ENCODE data around the gene TBATA.

Gene TBATA

DNA sequence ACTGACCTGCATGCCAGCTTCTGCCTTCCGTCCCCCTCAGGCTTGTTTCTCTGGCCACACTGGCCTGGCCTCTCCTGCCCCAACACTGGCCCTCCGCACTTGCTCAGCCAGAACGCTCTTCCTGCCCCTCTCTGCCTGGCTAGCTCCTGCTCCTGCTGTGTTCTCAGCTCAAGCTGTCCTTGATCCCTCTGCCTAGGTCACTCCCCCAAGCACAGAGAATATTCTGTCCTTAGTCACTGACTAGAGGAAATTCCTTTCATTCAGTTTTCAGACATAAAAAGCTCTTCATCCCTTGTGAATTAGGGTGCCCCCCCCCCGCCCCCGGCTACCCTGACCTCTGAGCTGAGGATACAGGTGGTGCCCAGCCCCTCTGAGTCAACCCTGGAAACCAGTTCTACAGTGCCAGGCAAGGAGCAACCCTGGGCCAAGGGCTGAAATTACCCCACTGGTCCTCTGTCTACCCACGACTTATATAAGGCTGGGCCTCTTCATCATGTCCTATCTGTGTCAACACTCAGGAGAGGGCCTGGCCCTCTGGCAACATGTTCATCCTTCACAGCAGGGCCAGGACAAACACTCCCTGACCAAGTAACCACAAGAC is 23.9 kb upstream of the TBATA start:
- in situ Hi-C loops (cut with MboI; ENCODE audit: low sequenced_read_pairs) = no loop called here

DNA sequence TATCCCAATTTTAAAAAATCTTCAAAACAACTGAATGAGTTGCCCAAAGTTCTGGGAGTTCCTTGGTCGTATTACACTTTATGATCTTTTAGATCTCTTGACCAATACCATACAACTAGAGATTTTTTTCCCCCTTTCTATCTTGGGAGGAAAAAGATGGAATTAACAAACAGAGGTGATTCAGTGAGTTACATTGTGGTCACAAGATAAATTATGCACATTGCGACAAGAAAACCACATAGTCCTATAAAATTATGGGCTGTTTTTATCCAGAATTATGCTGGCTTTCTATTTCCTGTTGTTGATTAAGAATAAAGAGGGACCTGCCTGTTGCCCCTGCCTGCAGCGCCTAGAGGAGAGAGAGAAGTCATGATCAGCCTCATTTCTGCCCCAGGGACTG is 22.4 kb upstream of the TBATA start:
- in situ Hi-C loops (cut with MboI; ENCODE audit: low sequenced_read_pairs) = no loop called here

- in situ Hi-C loops (cut with MboI; ENCODE audit: low sequenced_read_pairs) = no loop called here
These were observed 21.7 kb upstream of the TBATA start for GRCh38 chr10:70806841-70807240.

DNA sequence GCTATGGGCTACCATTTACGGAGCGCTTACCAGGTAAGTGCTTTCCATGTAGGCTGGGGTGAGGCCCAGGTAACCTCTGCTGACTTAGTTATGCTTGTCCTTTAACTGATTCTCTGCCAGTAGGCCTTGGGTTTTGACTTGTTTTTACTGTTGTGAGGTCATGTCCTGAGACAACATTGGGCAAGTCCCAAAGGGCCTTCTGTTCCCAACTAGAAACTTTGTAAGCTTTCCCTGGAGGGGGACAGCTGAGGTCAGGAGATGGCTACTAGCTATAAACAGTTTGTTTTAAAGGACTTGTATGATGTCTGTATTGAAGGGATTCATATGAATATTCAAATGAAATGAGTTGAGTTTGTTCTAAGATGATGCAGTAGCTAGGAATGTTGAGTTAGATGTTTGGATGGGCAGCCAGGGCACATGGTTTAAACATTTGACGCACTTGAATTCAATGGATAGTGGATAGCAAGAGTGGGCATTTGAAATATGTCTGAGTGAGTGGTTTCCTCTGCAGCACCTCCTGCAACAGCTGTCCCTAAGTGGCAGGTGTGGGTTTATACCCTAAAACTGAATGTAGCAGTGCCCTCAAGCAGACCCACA is 20.5 kb upstream of the TBATA start:
- in situ Hi-C loops (cut with MboI; ENCODE audit: low sequenced_read_pairs) = no loop called here

DNA sequence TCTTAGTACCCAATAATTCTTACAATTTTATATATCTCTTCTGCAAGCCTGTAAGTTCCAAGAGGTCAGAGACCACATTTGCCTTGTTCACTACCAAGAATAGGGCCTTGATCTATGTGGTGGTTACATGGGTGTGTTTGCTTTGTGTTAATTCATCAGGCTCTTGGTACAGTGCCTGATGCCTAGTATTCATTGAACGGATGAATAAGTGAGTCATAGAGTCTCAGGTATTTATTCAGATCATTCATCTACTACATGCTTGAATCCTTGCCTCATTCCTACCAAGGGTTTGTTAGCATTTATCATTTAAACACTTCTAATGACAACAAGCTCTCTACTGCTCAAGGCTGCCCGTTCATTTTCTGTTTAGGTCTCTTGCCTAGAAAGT is 19.2 kb upstream of the TBATA start:
- in situ Hi-C loops (cut with MboI; ENCODE audit: low sequenced_read_pairs) = no loop called here

DNA sequence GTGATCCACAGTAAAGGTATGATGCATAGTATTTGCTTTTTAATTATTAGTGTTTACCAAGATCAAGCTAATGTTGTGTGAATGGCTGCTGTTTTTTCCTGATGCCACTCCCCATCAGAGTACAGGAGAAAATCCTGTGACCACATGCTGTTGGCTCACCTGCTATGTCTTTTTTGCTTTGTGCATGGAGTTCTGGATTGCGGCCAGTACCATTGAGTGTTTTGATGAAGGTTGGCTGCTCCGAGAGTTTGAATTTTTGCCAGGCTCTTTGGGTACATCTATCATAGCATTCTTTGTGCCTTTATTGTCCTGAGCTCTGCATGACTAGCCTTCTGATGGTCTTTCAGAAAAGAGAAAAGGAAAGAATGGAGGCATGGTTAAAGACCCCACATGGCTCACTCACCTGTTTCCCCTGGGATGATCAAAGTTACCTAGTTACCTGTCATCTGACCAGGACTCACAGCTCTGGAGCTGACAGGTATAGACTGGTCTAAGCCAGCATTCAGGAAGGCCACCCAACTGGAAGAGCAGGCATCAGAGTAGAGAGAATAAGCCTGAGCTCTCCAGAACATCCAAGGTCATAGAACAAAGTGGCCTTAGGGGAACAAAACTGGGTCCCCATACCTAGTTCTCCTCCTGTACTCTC is 18.7 kb upstream of the TBATA start:
- in situ Hi-C loops (cut with MboI; ENCODE audit: low sequenced_read_pairs) = no loop called here

- in situ Hi-C loops (cut with MboI; ENCODE audit: low sequenced_read_pairs) = no loop called here
These were observed 16.7 kb upstream of the TBATA start for GRCh38 chr10:70801854-70802253.

DNA sequence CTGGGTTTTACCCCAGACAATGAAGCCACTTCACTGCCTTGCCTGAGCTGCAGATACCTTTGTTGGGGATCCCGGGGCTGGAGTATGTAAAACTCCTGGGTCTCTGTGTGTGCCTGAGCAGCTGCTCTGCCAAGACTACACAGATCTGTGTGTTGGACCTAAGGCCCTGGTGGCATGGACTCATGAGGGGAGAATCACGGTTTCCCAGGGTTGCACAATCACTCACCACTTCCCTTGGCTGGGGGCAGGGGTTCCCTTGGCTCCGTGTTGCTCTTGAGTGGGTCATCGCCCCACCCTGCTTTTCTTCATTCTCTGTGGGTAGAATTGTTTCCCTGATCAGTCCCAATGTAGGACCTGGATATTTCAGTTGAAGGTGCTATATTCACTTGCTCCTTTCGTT is 13.9 kb upstream of the TBATA start:
- in situ Hi-C loops (cut with MboI; ENCODE audit: low sequenced_read_pairs) = no loop called here

DNA sequence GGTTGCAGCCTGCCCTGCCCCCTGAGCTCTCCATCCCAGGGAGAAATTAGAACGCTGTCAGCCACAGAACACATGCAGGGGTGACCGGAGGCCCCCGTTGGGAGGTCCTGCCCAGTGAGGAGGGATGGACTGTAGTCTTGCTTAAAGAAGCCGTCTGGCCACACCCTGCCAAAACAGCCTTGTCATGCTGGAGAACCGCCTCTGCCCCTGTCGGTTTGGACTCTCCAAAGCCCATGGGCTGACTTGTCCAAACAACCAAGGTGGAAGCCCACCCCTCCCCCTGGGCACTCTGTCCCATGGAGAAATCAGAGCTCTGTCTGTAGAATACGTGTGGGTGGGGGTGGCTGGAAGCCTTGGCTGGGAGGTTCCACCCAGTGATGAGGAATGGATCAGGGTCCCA is 12.7 kb upstream of the TBATA start:
- in situ Hi-C loops (cut with MboI; ENCODE audit: low sequenced_read_pairs) = no loop called here

- in situ Hi-C loops (cut with MboI; ENCODE audit: low sequenced_read_pairs) = no loop called here
These were observed 10.4 kb upstream of the TBATA start for GRCh38 chr10:70795613-70796012.

- in situ Hi-C loops (cut with MboI; ENCODE audit: low sequenced_read_pairs) = no loop called here
These were observed 6.3 kb upstream of the TBATA start for GRCh38 chr10:70791386-70792039.

DNA sequence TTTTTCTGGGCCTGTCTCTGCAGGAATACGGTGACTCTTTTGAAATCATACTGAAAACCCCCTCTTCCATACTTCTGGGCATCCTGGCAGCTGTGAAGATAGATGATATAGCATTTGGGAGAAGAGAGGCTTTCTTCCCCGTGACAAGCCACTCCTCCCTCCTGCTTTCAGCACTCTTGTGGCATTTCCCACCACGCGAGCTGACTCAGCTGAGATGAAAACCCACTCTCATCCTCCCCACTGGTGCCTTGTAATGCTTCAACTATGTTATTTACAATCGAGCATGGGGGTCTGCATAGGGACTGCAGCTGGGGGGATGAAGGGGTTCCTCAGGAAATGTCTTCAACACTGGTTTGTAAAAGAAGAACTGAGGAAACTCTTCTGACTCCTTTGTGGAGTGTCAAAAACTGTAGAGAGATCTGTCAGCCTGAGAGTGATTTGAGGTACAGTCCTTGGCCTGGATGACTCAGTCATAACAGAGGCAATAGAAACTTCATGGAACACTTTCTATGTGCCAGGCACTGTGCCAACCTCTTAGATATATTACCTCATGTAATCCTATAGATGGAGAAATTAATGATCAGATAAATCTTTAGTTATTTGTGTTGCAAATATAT is 1.7 kb upstream of the TBATA start:
- in situ Hi-C loops (cut with MboI; ENCODE audit: low sequenced_read_pairs) = no loop called here

- in situ Hi-C loops (cut with MboI; ENCODE audit: low sequenced_read_pairs) = no loop called here
These were observed 706 bp downstream of the TBATA start for GRCh38 chr10:70784471-70784870.

- in situ Hi-C loops (cut with MboI; ENCODE audit: low sequenced_read_pairs) = no loop called here
These were observed 1.2 kb downstream of the TBATA start for GRCh38 chr10:70784016-70784415.

DNA sequence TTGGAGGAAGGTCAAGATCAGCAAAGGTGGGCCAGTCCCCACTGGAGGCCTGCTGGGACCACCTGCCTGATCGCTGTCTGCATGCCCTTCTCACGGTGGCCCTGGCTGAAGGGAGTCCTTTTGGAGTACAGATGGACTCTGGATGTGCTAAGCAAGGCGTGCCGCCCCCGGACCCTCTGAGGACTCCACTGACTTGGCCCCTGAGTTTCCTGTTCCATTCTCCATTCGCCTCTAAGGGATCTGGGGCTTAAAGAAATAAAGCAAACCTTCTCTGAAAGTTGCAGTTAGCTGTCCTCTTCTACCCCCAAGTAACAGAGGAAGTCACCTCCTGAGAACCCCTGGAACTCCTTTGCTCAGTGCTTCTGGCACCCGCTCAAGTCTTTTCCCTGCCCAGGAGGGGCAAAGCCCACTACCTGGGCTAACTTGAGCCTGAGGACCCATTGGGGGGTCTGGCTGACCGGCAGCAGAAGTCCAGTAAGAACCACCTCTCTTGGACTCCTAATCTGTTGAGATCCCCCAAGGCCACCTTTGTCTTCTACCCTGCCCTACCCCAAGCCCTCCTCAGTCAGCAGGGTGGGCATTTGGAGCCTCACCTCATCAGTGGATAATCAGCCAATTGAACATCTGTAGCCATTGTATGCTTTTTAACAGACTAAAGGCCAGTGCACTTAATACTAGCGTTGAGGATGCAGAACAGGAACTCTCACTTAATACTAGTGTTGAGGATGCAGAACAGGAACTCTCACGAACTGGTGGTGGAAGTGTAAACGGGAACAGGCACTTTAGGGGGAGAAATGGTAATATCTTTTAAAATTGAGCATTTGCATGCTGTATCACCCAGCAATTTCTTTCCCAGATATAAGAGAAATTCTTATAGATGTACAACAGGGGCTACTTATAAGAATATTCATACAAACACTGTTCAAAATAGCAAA is 2.2 kb downstream of the TBATA start:
- in situ Hi-C loops (cut with MboI; ENCODE audit: low sequenced_read_pairs) = no loop called here

GRCh38 chr10:70782086-70782745 is 3.0 kb downstream of the TBATA start:
- in situ Hi-C loops (cut with MboI; ENCODE audit: low sequenced_read_pairs) = no loop called here

GRCh38 chr10:70781461-70782051 is 3.6 kb downstream of the TBATA start:
- in situ Hi-C loops (cut with MboI; ENCODE audit: low sequenced_read_pairs) = no loop called here

DNA sequence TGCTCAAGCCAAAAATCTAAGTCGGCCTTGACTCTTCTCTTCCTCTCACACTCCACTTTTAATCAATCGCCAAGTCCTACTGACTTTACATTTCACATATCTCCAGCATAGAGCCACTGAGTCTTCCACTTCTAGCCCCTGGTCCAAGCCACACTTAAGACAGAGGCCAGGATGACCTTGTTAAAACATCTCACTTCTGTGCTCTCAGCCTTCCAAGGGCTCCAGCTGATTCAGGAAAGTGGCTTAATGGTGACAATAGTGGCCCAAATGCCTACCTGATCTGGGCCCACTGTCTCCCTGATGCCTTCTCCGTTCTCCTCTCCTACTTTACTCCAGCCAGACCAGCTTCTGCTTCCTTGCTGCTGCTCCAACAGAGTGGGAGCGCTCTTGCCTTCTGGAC is 4.4 kb downstream of the TBATA start:
- in situ Hi-C loops (cut with MboI; ENCODE audit: low sequenced_read_pairs) = no loop called here

GRCh38 chr10:70780370-70780760 is 4.8 kb downstream of the TBATA start:
- in situ Hi-C loops (cut with MboI; ENCODE audit: low sequenced_read_pairs) = no loop called here
